Nephron (organoid): ENCODE data around the gene IL22RA1.

Experiments used
- H3K27ac Mint-ChIP-seq, 3 experiments: 2 replicates each; pipeline ENCODE4 v1.8.0; 2020; ENCODE audit warnings: mixed read lengths in 3 of 3, mild to moderate bottlenecking in 2 of 3, moderate library complexity in 1 of 3
- H3K27me3 Mint-ChIP-seq: 2 replicates; pipeline ENCODE4 v1.8.0; 2021; ENCODE audit warnings: low read depth, mild to moderate bottlenecking, moderate library complexity, mixed read lengths
- H3K36me3 Mint-ChIP-seq: 2 replicates; pipeline ENCODE4 v1.8.0; 2020; ENCODE audit warnings: low read depth, mixed read lengths
- H3K4me1 Mint-ChIP-seq: 2 replicates; pipeline ENCODE4 v1.8.0; 2020; ENCODE audit warnings: mixed read lengths
- H3K4me3 Mint-ChIP-seq, 3 experiments: 2 replicates each; pipeline ENCODE4 v1.8.0; 2020; ENCODE audit warnings: mild to moderate bottlenecking in 3 of 3, mixed read lengths in 3 of 3, moderate library complexity in 2 of 3
- H3K9me3 Mint-ChIP-seq: 2 replicates; pipeline ENCODE4 v1.8.0; 2020; ENCODE audit warnings: mixed read lengths
- TF ChIP-seq, protein P1 (sequence below), 3 experiments: fragments of 200-600 bp; sonication (generic); IDR thresholded peaks; one replicate each; pipeline ENCODE4 v1.5.0; 2021; ENCODE audit warnings: antibody characterized with exemption in 3 of 3; ENCODE audit not compliant: unreplicated experiment in 3 of 3

IL22RA1 gene

DNA sequence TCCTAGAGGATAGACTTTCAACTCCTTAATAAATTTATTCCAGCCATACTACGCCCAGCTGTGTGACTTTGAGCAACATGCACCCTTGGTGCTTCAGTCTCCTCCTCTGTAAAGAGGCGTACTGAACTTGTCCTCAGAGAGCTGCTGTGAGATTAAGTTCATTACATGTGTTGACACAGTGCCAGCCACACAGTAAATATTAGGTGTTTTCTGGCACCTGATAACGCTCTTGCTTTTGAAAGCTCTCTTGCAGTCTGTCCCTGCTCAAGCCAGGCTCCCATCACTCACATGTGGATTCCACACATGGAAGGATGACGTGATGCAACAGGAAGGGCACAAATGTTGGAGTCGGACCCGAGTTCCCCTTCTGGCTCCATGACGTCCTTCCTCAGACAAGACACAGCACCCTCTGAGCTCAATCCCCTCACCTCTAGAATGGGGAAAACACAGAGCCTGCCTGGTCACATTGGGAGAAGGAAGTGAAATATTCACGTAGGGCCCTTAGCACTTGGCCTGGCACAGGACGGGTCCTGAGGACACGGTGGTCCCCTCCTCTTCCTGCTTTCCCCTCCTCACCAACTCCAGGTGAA is 36.4 kb upstream of the IL22RA1 start:
- no peaks in the 10 kb centered on the region for H3K4me1 Mint-ChIP-seq
- no peaks in the 10 kb centered on the region for H3K36me3 Mint-ChIP-seq
- peaks cover 13% of the 10 kb centered on the region for H3K27me3 Mint-ChIP-seq
- TF ChIP-seq, protein P1, sequence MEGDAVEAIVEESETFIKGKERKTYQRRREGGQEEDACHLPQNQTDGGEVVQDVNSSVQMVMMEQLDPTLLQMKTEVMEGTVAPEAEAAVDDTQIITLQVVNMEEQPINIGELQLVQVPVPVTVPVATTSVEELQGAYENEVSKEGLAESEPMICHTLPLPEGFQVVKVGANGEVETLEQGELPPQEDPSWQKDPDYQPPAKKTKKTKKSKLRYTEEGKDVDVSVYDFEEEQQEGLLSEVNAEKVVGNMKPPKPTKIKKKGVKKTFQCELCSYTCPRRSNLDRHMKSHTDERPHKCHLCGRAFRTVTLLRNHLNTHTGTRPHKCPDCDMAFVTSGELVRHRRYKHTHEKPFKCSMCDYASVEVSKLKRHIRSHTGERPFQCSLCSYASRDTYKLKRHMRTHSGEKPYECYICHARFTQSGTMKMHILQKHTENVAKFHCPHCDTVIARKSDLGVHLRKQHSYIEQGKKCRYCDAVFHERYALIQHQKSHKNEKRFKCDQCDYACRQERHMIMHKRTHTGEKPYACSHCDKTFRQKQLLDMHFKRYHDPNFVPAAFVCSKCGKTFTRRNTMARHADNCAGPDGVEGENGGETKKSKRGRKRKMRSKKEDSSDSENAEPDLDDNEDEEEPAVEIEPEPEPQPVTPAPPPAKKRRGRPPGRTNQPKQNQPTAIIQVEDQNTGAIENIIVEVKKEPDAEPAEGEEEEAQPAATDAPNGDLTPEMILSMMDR (IDR thresholded peaks at IDR 0.05; ENCODE audit: unreplicated experiment in 3 of 3): no peak
- H3K9me3 Mint-ChIP-seq: peaks cover under 1% of the 10 kb centered on the region
- no peak overlapping the region for H3K4me3 Mint-ChIP-seq
- H3K27ac Mint-ChIP-seq: no peak overlapping the region

GRCh38 chr1:24178407-24178806 is 35.5 kb upstream of the IL22RA1 start:
- Mint-ChIP-seq H3K27me3 (peaks cover 15% of the 10 kb centered on the region), H3K27ac (no peak overlapping the region), H3K36me3 (peaks cover 5% of the 10 kb centered on the region), H3K9me3 (peaks cover 2% of the 10 kb centered on the region), H3K4me1 (no peaks in the 10 kb centered on the region), H3K4me3 (no peak overlapping the region)
- TF ChIP-seq, protein P1 (IDR thresholded peaks at IDR 0.05; ENCODE audit: unreplicated experiment in 3 of 3): no peak

DNA sequence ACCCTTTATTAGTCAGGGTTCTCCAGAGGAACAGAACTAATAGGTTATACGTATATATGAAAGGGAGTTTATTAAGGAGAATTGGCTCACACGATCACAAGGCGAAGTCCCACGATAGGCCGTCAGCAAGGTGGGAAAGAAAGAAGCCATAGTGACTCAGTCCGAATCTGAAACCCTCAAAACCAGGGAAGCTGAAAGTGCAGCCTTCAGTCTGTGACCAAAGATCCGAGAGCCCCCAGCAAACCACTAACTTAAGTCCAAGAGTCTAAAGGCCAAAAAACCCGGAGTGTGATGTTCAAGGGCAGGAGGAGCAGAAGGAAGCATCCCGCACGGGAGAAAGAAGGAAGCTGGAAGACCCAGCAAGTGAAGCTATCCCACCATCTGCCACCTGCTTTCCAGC is 34.2 kb upstream of the IL22RA1 start:
- peaks cover 11% of the 10 kb centered on the region for H3K27me3 Mint-ChIP-seq
- no peaks in the 10 kb centered on the region for H3K4me1 Mint-ChIP-seq
- no peak overlapping the region for H3K4me3 Mint-ChIP-seq
- H3K36me3 Mint-ChIP-seq: peaks cover 8% of the 10 kb centered on the region
- H3K27ac Mint-ChIP-seq: no peak overlapping the region
- TF ChIP-seq, protein P1 (IDR thresholded peaks at IDR 0.05; ENCODE audit: unreplicated experiment in 3 of 3): no peak
- H3K9me3 Mint-ChIP-seq: peaks cover 2% of the 10 kb centered on the region

GRCh38 chr1:24175033-24175755 is 32.3 kb upstream of the IL22RA1 start:
- H3K9me3 Mint-ChIP-seq: peaks cover 2% of the 10 kb centered on the region
- H3K4me3 Mint-ChIP-seq: no peak overlapping the region
- no peaks in the 10 kb centered on the region for H3K4me1 Mint-ChIP-seq
- H3K36me3 Mint-ChIP-seq: peaks cover 13% of the 10 kb centered on the region
- peaks cover 12% of the 10 kb centered on the region for H3K27me3 Mint-ChIP-seq
- H3K27ac Mint-ChIP-seq: no peak overlapping the region
- TF ChIP-seq, protein P1 (IDR thresholded peaks at IDR 0.05; ENCODE audit: unreplicated experiment in 3 of 3): no peak

DNA sequence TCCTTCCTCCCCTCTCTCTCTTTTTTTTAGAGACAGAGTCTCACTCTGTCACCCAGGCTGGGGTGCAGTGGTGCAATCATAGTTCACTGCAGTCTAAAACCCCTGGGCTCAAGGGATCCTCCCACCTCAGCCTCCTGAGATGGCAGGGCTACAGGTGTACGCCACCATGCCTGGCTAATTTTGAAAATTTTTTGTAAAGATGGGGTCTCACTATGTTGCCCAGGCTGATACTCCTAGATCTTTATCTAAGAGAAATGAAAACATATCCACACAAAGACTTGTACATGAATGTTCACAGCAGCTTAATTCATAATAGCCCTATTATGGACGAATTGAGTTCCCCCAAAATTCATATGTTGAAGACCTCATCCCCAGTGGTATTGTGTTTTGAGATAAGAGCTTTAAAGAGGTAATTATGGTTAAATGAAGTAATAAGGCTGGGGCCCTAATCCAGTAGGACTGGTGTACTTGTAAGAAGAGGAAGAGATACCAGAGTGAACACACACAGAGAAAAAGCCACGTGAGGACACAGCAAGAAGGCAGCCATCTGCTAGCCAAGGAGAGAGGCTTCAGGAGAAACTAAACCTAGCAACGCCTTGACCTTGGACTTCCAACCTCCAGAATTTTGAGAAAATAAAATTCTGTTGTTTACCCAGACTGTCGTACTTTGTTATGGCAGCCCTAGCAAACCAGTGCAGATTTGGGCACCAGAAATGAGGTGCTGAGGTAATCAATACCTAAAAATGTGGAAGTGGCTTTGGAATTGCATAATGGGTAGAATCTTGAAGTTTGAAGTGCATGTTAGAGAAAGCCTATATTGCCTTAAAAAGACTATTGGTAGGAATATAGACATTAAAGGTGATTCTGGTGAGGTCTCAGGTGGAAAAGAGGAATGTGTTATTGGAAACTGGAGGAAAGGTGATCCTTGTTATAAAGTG is 31.0 kb upstream of the IL22RA1 start:
- H3K27ac Mint-ChIP-seq: no peak overlapping the region
- H3K27me3 Mint-ChIP-seq: peaks cover 12% of the 10 kb centered on the region

More for the DNA sequence above, 31.0 kb upstream of the IL22RA1 start:
- H3K4me3 Mint-ChIP-seq: no peak overlapping the region
- no peaks in the 10 kb centered on the region for H3K4me1 Mint-ChIP-seq
- TF ChIP-seq, protein P1 (IDR thresholded peaks at IDR 0.05; ENCODE audit: unreplicated experiment in 3 of 3): no peak
- peaks cover 13% of the 10 kb centered on the region for H3K36me3 Mint-ChIP-seq
- H3K9me3 Mint-ChIP-seq: peaks cover 2% of the 10 kb centered on the region
